Vagina (tissue), 2 donors: Measurements from ENCODE around the gene SPRR2B.

Experiments used
- CTCF ChIP-seq, 3 experiments: fragments of 450-650 bp in 2 of 3; fragments of 200-600 bp in 1 of 3; sonication (generic) in 1 of 3; IDR thresholded peaks; one replicate each; pipeline ENCODE4 v1.5.1; 2017 to 2019; ENCODE audit warnings: antibody characterized with exemption in 3 of 3, mild to moderate bottlenecking in 2 of 3, moderate library complexity in 2 of 3
- POLR2A ChIP-seq, 2 donors: fragments of 450-650 bp; IDR thresholded peaks; one replicate each; pipeline ENCODE4 v1.6.1; 2017; ENCODE audit warnings: antibody characterized with exemption in 2 of 2, mild to moderate bottlenecking in 2 of 2, moderate library complexity in 2 of 2
- POLR2AphosphoS5 ChIP-seq, 2 donors: sonication (generic); formaldehyde crosslinking; IDR thresholded peaks; one replicate each; pipeline ENCODE4 v1.9.0; 2017; ENCODE audit warnings: antibody characterized with exemption in 2 of 2, mild to moderate bottlenecking in 2 of 2, low read depth in 1 of 2; ENCODE audit not compliant: insufficient read depth in 1 of 2

- no peak for TF ChIP-seq CTCF (IDR thresholded peaks at IDR 0.05)
- TF ChIP-seq POLR2A (IDR thresholded peaks at IDR 0.05) = no peak
- peak in 1 of 2 donors; percentile 64 for TF ChIP-seq POLR2AphosphoS5 (IDR thresholded peaks at IDR 0.05; ENCODE audit: insufficient read depth in 1 of 2, low read depth in 1 of 2)
These were observed 40.5 kb downstream of the SPRR2B start, which contains the start of gene SPRR1B for GRCh38 chr1:153030895-153031294.
